K562 (cell line): ENCODE results near the gene MDM4. TPM values are rescaled to one million over a fixed set of nuclear protein-coding genes. Genes with fewer than 3 reads are reported as not detected.

Source experiments
- ADNP ChIP-seq: fragments of 200-800 bp; sonication (Bioruptor generic); IDR thresholded peaks from 2 replicates; pipeline ENCODE4 v1.6.1; 2016; ENCODE audit warnings: missing genetic modification characterization, missing compliant biosample characterization
- CCAR2 ChIP-seq: fragments of 200-400 bp; formaldehyde crosslinking; IDR thresholded peaks from 2 replicates; pipeline ENCODE4 v1.6.1; 2017; ENCODE audit warnings: mild to moderate bottlenecking, low read depth, low read length
- EP300 ChIP-seq: IDR thresholded peaks from 2 replicates; pipeline ENCODE4 v1.6.1; 2012; ENCODE audit warnings: low read length, improper control_type of control experiment
- FOS ChIP-seq: IDR thresholded peaks from 3 replicates; pipeline ENCODE4 v1.6.1; 2011; ENCODE audit not compliant: insufficient read length; ENCODE audit errors: extremely low read depth
- FOXJ2 ChIP-seq: fragments of 200-800 bp; sonication (Bioruptor generic); IDR thresholded peaks from 2 replicates; pipeline ENCODE4 v1.6.1; 2016; ENCODE audit warnings: missing genetic modification characterization, missing compliant biosample characterization
- FOXK2 ChIP-seq, 2 experiments: fragments of 450-650 bp; IDR thresholded peaks in 1 of 2; conservative IDR thresholded peaks in 1 of 2; 2 replicates each; pipeline ENCODE4 v1.6.1; 2016; ENCODE audit warnings: low read depth in 2 of 2, mild to moderate bottlenecking in 1 of 2
- JUND ChIP-seq, 2 experiments: IDR thresholded peaks; 2 replicates in 1 of 2; 3 replicates in 1 of 2; pipeline ENCODE4 v1.6.1; 2011; ENCODE audit warnings: borderline replicate concordance in 2 of 2, low read depth in 2 of 2, low read length in 2 of 2, improper control_type of control experiment in 1 of 2, missing biosample characterization in 1 of 2, missing genetic modification characterization in 1 of 2, missing genetic modification reagents in 1 of 2
- KLF13 ChIP-seq: fragments of 450-650 bp; IDR thresholded peaks from 2 replicates; pipeline ENCODE4 v1.6.1; 2016; ENCODE audit warnings: missing genetic modification characterization, low read depth, mild to moderate bottlenecking, missing compliant biosample characterization, moderate library complexity, borderline replicate concordance
- MAFK ChIP-seq: IDR thresholded peaks from 2 replicates; pipeline ENCODE4 v1.6.1; 2011; ENCODE audit warnings: low read length, improper control_type of control experiment
- MLLT1 ChIP-seq, 2 experiments: fragments of 450-650 bp; IDR thresholded peaks; 2 replicates each; pipeline ENCODE4 v1.6.1; 2016
- MYC ChIP-seq, 2 experiments: fragments of 250-450 bp in 1 of 2; sonication (Bioruptor Pico) in 1 of 2; IDR thresholded peaks; 2 replicates each; pipeline versions ENCODE4 v1.5.1 to v1.6.1; 2012 to 2021; ENCODE audit warnings: low read depth in 2 of 2, borderline replicate concordance in 1 of 2, improper control_type of control experiment in 1 of 2, low read length in 1 of 2, mild to moderate bottlenecking in 1 of 2, moderate library complexity in 1 of 2
- NFE2L1 ChIP-seq: fragments of 450-650 bp; IDR thresholded peaks from 2 replicates; pipeline ENCODE4 v1.6.1; 2016; ENCODE audit warnings: missing genetic modification characterization, low read depth, mild to moderate bottlenecking, missing compliant biosample characterization, moderate library complexity, borderline replicate concordance
- PHB2 ChIP-seq: fragments of 450-650 bp; IDR thresholded peaks from 2 replicates; pipeline ENCODE4 v1.6.1; 2017; ENCODE audit warnings: low read depth
- PML ChIP-seq: IDR thresholded peaks from 2 replicates; pipeline ENCODE4 v1.6.1; 2012; ENCODE audit warnings: low read length, inconsistent platforms
- PYGO2 ChIP-seq: fragments of 450-650 bp; IDR thresholded peaks from 2 replicates; pipeline ENCODE4 v1.6.1; 2016; ENCODE audit warnings: mild to moderate bottlenecking, missing genetic modification characterization, moderate library complexity, missing compliant biosample characterization
- RB1 ChIP-seq: fragments of 450-650 bp; IDR thresholded peaks from 2 replicates; pipeline ENCODE4 v1.6.1; 2017; ENCODE audit warnings: low read depth, mild to moderate bottlenecking
- STAG1 ChIP-seq: sonication (generic); formaldehyde crosslinking; IDR thresholded peaks from 2 replicates; pipeline ENCODE4 v1.5.0; 2020; ENCODE audit warnings: missing genetic modification reagents, borderline replicate concordance
- TCF3 ChIP-seq: sonication (generic); formaldehyde crosslinking; IDR thresholded peaks from 2 replicates; pipeline ENCODE4 v1.4.0; 2020; ENCODE audit warnings: mild to moderate bottlenecking, missing genetic modification reagents
- TRIM24 ChIP-seq, 2 experiments: fragments of 450-650 bp; IDR thresholded peaks; 2 replicates each; pipeline ENCODE4 v1.6.1; 2016
- XRCC5 ChIP-seq: fragments of 200-400 bp; formaldehyde crosslinking; IDR thresholded peaks from 2 replicates; pipeline ENCODE4 v1.6.1; 2017; ENCODE audit warnings: low read depth, mild to moderate bottlenecking, low read length
- ZC3H4 ChIP-seq: sonication (generic); formaldehyde crosslinking; IDR thresholded peaks from 2 replicates; pipeline ENCODE4 v1.9.0; 2021; ENCODE audit warnings: missing genetic modification reagents, borderline replicate concordance
- polyA plus RNA-seq, 8 experiments: library from polyadenylated mRNA; depleted of rRNA in 4 of 8; stranded (reverse) in 5 of 8; unstranded in 3 of 8; fragments of >200 nt; fragmentation: Nextera tagmentation in 2 of 8; fragmentation: Illumina TruSeq in 1 of 8; extraction: Ambion mirVana in 2 of 8; extraction: Trizol in 1 of 8; gene quantifications; 2 replicates each; pipeline versions ENCODE4 v1.2.1 to v1.2.3, GENCODE V29; 2011 to 2014; ENCODE audit warnings: inconsistent platforms in 1 of 8, missing spikeins in 1 of 8
- total RNA-seq, 7 experiments: library from RNA; depleted of rRNA in 6 of 7; stranded (reverse); fragments of >200 nt in 6 of 7; fragmentation: Illumina TruSeq in 2 of 7; extraction: Trizol in 2 of 7; gene quantifications; 2 replicates each; pipeline versions ENCODE4 v1.2.1 to v1.2.3, GENCODE V29; 2011 to 2021; ENCODE audit warnings: low replicate concordance in 1 of 7
- TF ChIP-seq, protein P1 (sequence below): fragments of 450-650 bp; IDR thresholded peaks from 2 replicates; pipeline ENCODE4 v1.6.1; 2016; ENCODE audit warnings: antibody characterized with exemption

MDM4 gene
- total and polyA plus RNA-seq, 9 of the 15 experiments (the other 6 are each of a cell fraction or from before 2014, with no cell fraction given) = 3.3 to 61.7 (median 21.2) TPM

DNA sequence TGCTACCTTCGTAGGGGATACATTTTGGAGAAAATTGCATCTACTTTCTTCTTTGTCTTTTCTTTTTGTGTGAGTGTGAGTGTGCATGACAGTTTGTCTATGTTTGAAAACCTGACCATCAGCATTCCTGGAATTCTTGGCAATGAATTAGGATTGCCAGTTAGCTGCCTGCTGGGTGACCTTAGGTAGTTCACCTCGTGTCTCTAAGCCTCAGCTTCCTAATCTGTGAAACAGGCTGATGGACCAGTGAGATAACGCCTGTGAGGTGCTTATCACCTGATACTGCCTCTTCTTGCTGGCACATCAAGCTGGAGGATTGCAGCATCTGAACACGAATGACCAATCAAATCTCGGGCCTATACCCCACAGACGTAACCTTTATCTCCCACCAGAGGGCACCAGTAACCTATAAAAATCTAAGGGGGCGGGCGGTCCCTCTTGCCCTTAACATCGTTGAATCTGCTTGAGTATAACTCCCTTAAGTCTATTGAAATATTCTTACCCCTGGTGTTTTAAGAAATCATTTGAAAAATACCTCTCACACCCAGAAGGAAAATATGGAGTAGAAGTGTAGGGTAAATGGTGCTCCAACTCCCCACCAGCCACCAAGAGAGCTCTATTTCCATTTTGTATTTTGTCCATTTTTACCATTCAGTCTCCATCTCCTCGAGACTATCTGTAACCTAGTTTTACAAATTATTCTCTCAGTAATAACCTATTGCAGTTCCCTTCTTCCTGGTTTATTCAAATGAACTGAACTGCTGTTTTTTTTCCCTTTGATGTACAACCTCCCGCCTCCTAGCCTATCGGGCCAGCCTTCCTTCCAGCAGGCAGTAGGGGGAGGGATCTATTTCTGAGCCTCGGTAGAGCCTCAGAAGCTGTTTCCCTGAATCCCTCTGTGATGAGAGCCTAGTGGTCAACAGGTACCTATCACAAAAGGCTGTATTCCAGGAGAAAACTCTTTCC, 49.7 kb downstream of the MDM4 start (continued):
- TF ChIP-seq, protein P1, sequence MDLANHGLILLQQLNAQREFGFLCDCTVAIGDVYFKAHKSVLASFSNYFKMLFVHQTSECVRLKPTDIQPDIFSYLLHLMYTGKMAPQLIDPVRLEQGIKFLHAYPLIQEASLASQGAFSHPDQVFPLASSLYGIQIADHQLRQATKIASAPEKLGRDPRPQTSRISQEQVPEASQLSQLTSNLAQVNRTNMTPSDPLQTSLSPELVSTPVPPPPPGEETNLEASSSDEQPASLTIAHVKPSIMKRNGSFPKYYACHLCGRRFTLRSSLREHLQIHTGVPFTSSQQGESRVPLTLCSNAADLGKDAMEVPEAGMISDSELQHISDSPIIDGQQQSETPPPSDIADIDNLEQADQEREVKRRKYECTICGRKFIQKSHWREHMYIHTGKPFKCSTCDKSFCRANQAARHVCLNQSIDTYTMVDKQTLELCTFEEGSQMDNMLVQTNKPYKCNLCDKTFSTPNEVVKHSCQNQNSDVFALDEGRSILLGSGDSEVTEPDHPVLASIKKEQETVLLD = no peak; the same call in 1 of the 2 replicates
- TF ChIP-seq TCF3 (CRISPR knock-in tag) (peak; percentile 90), PYGO2 (tag) (0 out of 2 replicates have a peak, but pooled peaks have one; percentile 52), EP300 (peak; percentile 95), XRCC5 (no peak), MYC (IDR thresholded peaks at IDR 0.05; ENCODE audit: low read depth, low read length) (peak; percentile 85), MYC (CRISPR knock-in tag; IDR thresholded peaks at IDR 0.05; ENCODE audit: borderline replicate concordance, low read depth) (no peak), RB1 (0 out of 2 replicates have a peak, but pooled peaks have one; percentile 15), ADNP (tag) (peak; percentile 94), MAFK (peak; percentile 70), CCAR2 (no peak), STAG1 (CRISPR knock-in tag) (peak; percentile 68; the same call in 1 of the 2 replicates), PML (peak; percentile 77), FOXK2 (conservative IDR thresholded peaks at IDR 0.05 in 1 of 2, IDR thresholded peaks at IDR 0.05 in 1 of 2; ENCODE audit: low read depth in 2 of 2) (no peak), MLLT1 (IDR thresholded peaks at IDR 0.05) (0 out of 4 replicates have a peak, but pooled peaks of 1 of the 2 experiments have one; percentile 22), PHB2 (no peak), ZC3H4 (no peak), JUND (IDR thresholded peaks at IDR 0.05; ENCODE audit: borderline replicate concordance, low read depth, low read length) (peak; percentile 86), JUND (tag; IDR thresholded peaks at IDR 0.05; ENCODE audit: borderline replicate concordance, low read depth, low read length) (peak; percentile 78; the same call in 2 of the 3 replicates), TRIM24 (IDR thresholded peaks at IDR 0.05) (peak; percentile 92), FOXJ2 (tag) (0 out of 2 replicates have a peak, but pooled peaks have one; percentile 56), FOS (peak; percentile 29), NFE2L1 (tag) (peak; percentile 35; the same call in 1 of the 2 replicates), KLF13 (tag) (peak; percentile 76)
